Measurements from ENCODE around the gene TMEM131L.

DNA sequence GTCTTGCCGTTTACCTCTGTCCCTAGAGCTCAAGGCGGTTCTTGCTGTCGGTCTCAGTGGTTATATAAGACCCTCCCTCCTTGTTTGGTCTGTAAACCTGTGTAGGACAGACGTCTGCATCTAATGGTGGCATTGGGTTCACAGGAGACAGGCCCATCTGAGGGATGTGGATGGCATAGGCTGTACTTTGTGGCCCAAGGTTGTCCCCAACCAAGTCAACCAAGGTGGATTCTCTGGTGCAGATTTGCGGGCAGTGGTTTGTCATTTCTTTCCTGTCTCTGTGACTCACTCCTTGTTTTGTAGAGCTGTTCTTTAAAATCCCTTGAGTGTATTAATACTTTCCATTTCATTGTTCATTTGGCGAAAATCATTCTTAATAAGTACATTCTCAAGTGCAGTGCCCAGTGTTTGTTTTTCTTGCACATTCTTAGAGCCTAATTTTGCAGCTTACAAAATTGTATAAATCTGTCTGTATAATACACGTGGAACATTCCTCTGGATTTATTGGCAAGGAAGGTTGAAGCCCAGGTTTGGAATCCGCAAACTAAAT lies 149.9 kb downstream of the TMEM131L start:
- TF ChIP-seq TAF1 (IDR thresholded peaks at IDR 0.05; ENCODE audit: low read depth, low read length) (no peak), POLR2AphosphoS5 (IDR thresholded peaks at IDR 0.05; ENCODE audit: low read depth, low read length) (no peak), POLR2A (IDR thresholded peaks at IDR 0.05; ENCODE audit: low read depth, low read length) (no peak)
